GM21576 (cell line): ENCODE results near the gene FOXO1.

Experiments
- ATAC-seq: cut with Tn5 transposase; IDR thresholded peaks from one replicate; pipeline ENCODE4 v1.9.1; 2021; ENCODE audit warnings: mild to moderate bottlenecking, moderate library complexity; ENCODE audit not compliant: unreplicated experiment

FOXO1 gene

GRCh38 chr13:40582531-40582930 lies 83.9 kb downstream of the FOXO1 start:
- no peak for ATAC-seq

DNA sequence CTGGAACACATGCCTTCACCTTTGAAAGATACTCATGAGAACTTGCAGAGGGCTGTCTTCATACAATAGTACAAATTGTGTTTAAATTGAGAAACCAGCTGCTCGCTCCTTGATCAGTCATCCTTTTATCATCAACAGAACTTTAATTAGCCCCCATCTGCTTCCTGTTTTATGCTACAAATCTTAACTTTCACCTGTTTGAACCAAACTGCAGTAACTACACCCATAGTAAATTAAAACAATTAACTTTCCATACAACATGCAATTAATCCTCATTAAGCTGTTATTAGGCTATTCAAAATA lies 85.2 kb downstream of the FOXO1 start:
- ATAC-seq, result no peak

GRCh38 chr13:40580566-40581276 lies 85.7 kb downstream of the FOXO1 start:
- no peak for ATAC-seq

DNA sequence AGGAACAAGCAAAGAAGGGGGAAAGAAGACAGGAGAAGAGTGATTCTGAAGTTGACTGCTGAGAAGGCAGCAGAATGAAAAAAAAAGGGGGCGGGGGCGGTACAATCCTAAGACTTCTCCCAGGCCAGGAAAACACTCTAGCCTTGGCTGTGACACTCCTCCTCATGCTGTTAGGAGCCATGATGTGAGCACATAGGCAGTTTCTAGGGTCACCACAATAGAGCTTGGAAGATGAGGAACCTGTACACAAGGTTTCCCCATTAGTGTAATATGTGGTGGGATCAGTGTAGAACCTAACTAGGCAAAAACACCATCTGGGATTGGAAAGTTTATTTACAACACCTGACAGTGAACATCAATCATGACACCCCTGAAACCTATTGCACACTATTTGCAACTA lies 86.9 kb downstream of the FOXO1 start:
- ATAC-seq, result no peak

DNA sequence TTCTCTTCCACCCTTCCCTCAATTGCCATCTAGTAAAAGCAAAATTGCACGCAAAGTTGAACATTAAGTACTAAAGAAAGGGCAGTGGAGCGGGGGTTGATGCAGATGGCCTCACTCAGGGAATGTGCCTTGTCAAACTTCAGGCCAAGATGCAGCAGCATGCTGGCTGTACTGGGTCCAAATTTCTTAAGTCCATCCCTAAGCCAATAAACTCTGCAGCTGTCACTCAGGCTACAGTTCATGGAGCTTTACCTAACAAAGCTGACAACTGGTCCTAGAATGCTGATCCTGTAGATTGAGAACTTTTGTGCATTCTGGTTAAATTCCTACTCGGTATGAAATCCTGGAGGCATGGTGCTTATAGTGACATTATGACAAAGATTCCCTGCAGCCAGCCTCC lies 88.4 kb downstream of the FOXO1 start:
- ATAC-seq, result no peak

- no peak for ATAC-seq
Observed at GRCh38 chr13:40576369-40576768, 90.1 kb downstream of the FOXO1 start.

DNA sequence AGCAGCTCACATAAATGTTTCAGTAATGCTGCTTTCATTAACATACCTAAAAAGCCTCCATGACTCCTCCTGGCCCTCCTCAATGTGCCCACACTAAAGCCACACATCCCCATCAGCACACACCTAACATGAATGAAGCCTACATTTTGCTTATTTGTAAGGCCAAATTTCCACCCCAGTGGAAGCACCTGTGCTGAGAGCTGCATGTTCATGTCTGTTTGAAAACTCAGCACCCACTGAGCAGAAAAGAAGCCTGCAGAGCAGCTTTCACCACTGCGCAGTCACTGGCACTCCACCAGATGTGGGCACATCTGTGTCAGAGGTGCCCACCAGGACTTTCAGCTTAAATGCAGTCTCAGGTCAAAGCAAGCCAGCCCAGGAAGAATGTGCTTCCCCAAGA lies 93.5 kb downstream of the FOXO1 start:
- ATAC-seq, result no peak

DNA sequence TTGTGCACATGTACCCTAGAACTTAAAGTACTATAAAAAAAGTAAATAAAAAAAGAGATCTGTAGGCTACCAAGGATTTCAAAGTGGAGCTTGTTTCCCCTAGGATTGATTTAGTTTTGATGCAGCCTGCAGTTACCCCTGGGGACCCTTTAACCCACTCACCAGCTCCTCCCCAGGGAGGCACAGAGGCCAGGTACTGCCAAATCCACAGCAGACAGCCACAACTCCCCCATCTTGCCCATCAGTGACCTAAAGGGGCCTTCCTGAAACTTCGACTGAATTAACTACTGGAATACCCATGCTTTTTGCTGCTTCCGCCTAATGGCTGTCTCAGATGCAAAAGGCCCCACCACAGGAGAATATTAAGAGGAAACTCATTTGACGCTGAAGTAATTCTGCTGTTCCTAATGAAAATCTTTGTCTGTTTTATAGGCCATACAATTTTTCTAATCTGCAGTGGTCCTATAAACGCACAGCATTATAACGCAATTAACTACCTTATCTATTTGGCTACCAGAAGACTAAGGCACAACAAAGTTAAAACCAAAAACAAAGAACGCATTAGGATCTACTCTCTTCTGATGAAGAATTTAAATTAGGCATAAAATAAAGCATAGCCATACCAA lies 95.0 kb downstream of the FOXO1 start:
- ATAC-seq, result no peak

DNA sequence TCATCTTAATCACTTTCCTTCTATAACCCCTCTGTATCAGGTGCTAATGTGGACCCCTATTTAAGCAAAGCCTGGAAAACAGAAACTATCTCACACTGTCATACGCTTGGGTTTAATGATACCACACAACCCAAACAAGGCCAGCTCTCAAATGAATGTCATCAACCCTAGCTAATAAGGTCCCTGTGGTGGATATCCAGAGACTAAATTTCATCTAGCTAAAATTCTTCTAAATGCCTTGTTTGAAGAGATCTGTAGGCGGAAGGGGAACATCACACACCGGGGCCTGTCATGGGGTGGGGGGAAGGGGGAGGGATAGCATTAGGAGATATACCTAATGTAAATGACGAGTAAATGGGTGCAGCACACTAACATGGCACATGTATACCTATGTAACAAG lies 95.5 kb downstream of the FOXO1 start:
- no peak for ATAC-seq

- ATAC-seq, result no peak
Observed at GRCh38 chr13:40569024-40569350, 97.5 kb downstream of the FOXO1 start.

GRCh38 chr13:40568246-40569023 lies 98.0 kb downstream of the FOXO1 start:
- no peak for ATAC-seq

GRCh38 chr13:40566811-40567210 lies 99.6 kb downstream of the FOXO1 start:
- ATAC-seq, result no peak

DNA sequence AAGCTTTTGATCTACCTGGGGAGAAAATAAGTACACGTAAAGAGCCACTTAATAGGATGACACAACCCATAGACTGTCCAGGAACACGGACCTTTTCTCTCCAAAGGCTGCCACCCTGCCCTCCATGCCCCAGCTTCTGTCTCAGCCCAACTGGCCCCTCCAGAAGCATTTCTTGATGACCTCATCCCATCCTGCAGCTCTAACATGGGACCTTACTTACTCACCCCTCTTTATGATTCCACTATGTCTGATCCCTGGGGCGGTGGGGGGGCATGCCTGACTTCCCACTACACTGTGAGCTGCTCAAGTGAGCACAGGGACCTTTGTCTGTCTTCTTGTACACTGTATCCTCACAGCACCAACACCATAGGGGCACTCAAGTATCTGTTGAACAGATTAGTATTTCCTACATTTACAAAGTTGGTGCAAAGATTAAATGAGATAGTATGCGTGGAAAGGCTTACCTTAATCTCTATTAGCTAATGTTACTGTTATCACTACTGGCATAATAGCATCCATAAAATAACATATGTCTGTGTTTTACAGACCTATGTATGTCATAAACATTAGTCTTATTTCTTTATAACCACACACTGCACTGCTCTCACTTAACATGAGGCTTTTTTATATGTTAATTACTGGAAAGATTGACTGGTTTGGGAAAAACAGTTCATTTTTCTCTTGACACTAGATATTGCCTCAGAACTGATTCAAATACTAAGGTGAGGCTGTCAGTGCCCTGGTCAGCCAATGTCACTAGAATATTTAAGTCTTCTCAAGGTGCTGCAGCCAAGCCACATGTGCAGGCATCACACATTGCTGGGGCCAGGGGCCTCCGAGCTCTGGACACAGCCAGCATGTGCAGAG lies 100.9 kb downstream of the FOXO1 start:
- no peak for ATAC-seq

- ATAC-seq, result no peak
Observed at GRCh38 chr13:40564342-40565001, 102.0 kb downstream of the FOXO1 start.

GRCh38 chr13:40563350-40564125 lies 102.9 kb downstream of the FOXO1 start:
- ATAC-seq, result no peak

- no peak for ATAC-seq
Observed at GRCh38 chr13:40562975-40563349, 103.5 kb downstream of the FOXO1 start.

GRCh38 chr13:40559915-40560314 lies 106.5 kb downstream of the FOXO1 start:
- no peak for ATAC-seq

GRCh38 chr13:40558656-40559055 lies 107.8 kb downstream of the FOXO1 start:
- no peak for ATAC-seq

DNA sequence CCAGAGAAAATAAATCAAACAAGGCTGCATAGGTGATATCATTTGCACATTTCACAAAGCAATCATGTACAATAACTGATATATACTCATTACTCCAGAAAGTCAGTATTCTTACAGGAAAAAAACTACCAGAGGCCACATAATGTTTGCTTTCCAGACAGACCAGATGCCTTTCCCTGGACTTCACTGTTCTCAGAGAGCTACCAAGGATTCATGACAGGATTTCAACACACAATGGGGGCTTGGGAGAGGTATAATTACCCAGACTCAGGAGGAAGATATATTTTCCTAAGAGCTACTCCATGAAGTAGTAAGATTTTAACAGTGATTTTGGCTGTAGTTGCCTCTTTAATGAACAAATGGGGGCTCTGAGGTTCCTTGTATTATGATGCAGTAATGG lies 110.0 kb downstream of the FOXO1 start:
- ATAC-seq, result no peak

DNA sequence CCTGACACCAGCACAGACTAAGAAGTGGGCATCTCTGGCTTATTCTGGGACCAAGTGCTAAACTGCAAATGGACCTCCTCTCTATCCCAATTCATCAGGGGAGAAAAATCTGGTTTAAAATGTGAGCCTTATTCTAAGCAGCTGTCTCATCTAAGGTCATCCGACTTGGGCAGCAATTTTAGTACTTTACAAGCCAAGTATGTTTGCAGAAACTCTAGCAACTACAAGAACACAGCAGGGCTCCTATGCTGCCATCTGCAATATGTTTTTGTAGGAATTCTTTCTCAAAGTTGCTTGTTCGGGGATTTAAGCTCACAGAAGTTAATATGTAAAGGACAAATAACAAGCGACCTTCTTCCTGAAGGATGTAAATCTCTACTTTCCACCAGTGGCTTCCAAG lies 113.1 kb downstream of the FOXO1 start:
- ATAC-seq, result no peak
